Measurements from ENCODE around the gene NCKAP5L.

Gene NCKAP5L

GRCh38 chr12:49809906-49810389 is 18.3 kb downstream of the NCKAP5L start:
- DNase-seq (ENCODE audit: low read depth): no peak
- no peak overlapping the region for H3K4me3 ChIP-seq (ENCODE audit: low read depth, low read length)
- TF ChIP-seq, protein P1, sequence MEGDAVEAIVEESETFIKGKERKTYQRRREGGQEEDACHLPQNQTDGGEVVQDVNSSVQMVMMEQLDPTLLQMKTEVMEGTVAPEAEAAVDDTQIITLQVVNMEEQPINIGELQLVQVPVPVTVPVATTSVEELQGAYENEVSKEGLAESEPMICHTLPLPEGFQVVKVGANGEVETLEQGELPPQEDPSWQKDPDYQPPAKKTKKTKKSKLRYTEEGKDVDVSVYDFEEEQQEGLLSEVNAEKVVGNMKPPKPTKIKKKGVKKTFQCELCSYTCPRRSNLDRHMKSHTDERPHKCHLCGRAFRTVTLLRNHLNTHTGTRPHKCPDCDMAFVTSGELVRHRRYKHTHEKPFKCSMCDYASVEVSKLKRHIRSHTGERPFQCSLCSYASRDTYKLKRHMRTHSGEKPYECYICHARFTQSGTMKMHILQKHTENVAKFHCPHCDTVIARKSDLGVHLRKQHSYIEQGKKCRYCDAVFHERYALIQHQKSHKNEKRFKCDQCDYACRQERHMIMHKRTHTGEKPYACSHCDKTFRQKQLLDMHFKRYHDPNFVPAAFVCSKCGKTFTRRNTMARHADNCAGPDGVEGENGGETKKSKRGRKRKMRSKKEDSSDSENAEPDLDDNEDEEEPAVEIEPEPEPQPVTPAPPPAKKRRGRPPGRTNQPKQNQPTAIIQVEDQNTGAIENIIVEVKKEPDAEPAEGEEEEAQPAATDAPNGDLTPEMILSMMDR (IDR thresholded peaks at IDR 0.05; ENCODE audit: control insufficient read depth, extremely low read depth, insufficient read depth): no peak

DNA sequence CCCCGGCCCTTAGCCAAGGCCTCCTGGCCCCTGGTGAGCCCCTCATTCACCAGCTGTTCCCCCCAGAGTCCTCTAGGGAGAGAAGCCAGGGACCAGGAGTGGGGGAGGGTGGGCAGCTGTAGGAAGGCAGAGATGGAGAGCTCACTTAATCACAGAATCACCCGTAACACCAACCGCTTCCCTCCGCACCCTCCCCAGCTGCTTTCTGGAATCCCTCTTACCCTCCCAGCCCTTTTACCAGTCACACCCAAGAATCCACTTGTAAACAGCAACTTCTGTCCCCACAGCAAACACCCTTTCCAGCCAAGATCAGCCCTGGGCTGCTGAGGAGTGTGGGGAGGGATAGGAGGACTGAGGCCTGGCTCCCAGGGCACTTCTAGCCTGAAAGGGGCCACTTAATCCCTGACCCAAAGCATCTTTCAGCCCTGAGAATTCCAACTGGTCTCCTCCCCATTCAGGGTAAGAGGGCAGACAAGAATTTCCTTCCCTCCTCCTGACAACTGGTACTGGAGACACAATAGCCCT is 18.8 kb downstream of the NCKAP5L start:
- no peak for DNase-seq (ENCODE audit: low read depth)
- TF ChIP-seq, protein P1 (IDR thresholded peaks at IDR 0.05; ENCODE audit: control insufficient read depth, extremely low read depth, insufficient read depth): no peak
- no peak overlapping the region for H3K4me3 ChIP-seq (ENCODE audit: low read depth, low read length)

DNA sequence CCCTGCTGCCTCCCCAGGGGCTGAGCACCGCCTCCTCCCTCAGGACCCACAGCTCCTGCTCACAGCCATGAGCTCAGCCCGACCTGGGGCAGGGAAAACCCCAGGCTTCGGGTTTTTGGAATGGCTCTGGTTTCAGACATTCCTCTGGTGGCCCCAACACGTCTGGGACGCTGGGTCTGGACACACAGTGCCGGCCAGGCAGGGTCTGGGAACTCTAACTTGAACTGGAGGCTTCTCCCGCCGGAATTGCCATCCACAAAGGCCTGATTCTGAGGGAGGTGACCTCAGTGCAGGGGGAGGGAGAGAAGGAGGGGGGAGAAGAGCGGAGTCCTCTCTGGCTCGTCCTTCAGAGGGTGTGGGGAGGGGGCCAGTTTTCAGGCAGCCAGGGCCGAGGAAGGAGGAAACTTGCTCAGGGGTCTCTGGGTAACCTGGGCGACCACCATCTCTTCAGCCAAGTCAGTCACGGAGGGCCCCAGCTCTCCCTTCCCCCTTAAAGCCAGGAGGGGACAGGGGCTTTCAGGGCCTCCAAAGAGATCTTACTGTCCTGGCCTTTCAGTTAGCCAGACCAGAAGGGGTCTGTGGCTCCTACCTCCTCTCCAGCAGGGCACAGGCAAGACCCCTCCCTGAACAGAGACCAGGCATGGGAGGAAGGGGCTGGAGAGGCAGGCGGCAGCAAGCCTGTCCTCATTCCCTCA is 19.4 kb downstream of the NCKAP5L start:
- H3K4me3 ChIP-seq (ENCODE audit: low read depth, low read length): no peak overlapping the region
- TF ChIP-seq, protein P1 (IDR thresholded peaks at IDR 0.05; ENCODE audit: control insufficient read depth, extremely low read depth, insufficient read depth): no peak
- DNase-seq (ENCODE audit: low read depth): no peak

DNA sequence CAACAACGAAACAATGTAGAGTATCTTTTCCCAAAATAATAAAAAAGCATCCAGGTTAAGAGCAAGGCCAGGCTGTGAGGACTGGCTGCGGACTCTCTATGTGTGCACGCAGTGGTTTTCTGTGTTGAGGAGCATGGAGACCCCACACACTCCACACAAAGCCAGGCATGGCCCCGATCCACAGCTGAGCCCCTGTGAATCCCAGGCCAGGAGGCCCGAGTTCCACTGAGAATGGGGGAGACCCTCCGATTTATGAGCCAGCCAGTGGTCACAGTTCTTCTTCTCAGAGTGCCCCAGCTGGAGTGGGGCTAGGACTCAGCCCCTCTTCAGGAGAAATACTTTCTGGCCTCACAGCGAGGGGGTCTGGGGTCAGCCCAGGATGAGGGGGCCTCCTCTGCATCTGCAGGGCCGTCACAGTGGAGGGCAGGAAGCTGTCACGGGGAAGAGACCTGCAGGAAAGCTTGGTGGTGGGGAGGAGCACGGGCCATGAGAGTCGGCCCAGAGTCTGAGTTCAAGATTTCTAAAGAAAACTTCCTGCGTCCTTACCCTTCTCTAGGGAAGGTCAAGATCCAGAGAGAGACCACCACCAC is 20.1 kb downstream of the NCKAP5L start:
- TF ChIP-seq, protein P1 (IDR thresholded peaks at IDR 0.05; ENCODE audit: control insufficient read depth, extremely low read depth, insufficient read depth): no peak
- no peak for DNase-seq (ENCODE audit: low read depth)

GRCh38 chr12:49806877-49807276 is 21.3 kb downstream of the NCKAP5L start:
- TF ChIP-seq, protein P1 (IDR thresholded peaks at IDR 0.05; ENCODE audit: control insufficient read depth, extremely low read depth, insufficient read depth): no peak
- DNase-seq (ENCODE audit: low read depth): no peak

More for the DNA sequence above, 20.1 kb downstream of the NCKAP5L start:
- H3K4me3 ChIP-seq (ENCODE audit: low read depth, low read length): no peak overlapping the region

GRCh38 chr12:49806321-49806813 is 21.8 kb downstream of the NCKAP5L start:
- no peak overlapping the region for H3K4me3 ChIP-seq (ENCODE audit: low read depth, low read length)
- TF ChIP-seq, protein P1 (IDR thresholded peaks at IDR 0.05; ENCODE audit: control insufficient read depth, extremely low read depth, insufficient read depth): no peak
- DNase-seq (ENCODE audit: low read depth): no peak

More at GRCh38 chr12:49806877-49807276, 21.3 kb downstream of the NCKAP5L start:
- H3K4me3 ChIP-seq (ENCODE audit: low read depth, low read length): no peak overlapping the region
